Left lung (tissue), 10 donors: ENCODE results near the gene SHCBP1L. TPM values are rescaled to one million over a fixed set of nuclear protein-coding genes. Genes with fewer than 3 reads are reported as not detected.
A peak's percentile ranks its signal among the peaks of the same experiment; 100 is the strongest.

Experiments used
- ATAC-seq: fragments of 200-7000 bp; cut with Tn5 transposase; one replicate; pipeline ENCODE4 v1.9.1; 2020; ENCODE audit warnings: moderate library complexity
- DNase-seq, 4 donors: peaks; one replicate each; pipeline ENCODE4 v3.0.0-alpha.2; 2013 to 2020
- H3K27ac ChIP-seq, 2 donors: fragments of 200-600 bp; sonication (generic) in 1 of 2; one replicate each; pipeline versions ENCODE4 v1.5.0 to v1.8.0; 2020 to 2021
- H3K27me3 ChIP-seq, 2 donors: fragments of 200-600 bp; sonication (generic) in 1 of 2; one replicate each; pipeline versions ENCODE4 v1.5.0 to v1.8.0; 2020 to 2021
- H3K36me3 ChIP-seq, 2 donors: fragments of 200-600 bp; sonication (generic) in 1 of 2; one replicate each; pipeline versions ENCODE4 v1.5.0 to v1.8.0; 2020 to 2021
- H3K4me1 ChIP-seq, 2 donors: fragments of 200-600 bp; one replicate each; pipeline ENCODE4 v1.8.0; 2021
- H3K4me3 ChIP-seq, 2 donors: fragments of 200-600 bp; sonication (generic) in 1 of 2; one replicate each; pipeline versions ENCODE4 v1.5.0 to v1.8.0; 2020 to 2021; ENCODE audit warnings: mild to moderate bottlenecking in 1 of 2
- H3K9me3 ChIP-seq, 2 donors: fragments of 200-600 bp; sonication (generic) in 1 of 2; one replicate each; pipeline versions ENCODE4 v1.5.0 to v1.8.0; 2020 to 2021
- CTCF ChIP-seq, 2 donors: fragments of 200-600 bp; sonication (generic) in 1 of 2; IDR thresholded peaks; one replicate each; pipeline versions ENCODE4 v1.5.0 to v1.8.0; 2021; ENCODE audit warnings: antibody characterized with exemption in 2 of 2
- intact Hi-C, 2 donors: fragments of 100-400 bp; cut with DNase I; formaldehyde crosslinking; loops; one replicate each; pipeline versions ENCODE4 v1.11.2 to v1.14.2; 2022
- polyA plus RNA-seq, 6 donors: library from polyadenylated mRNA; unstranded; fragments of 120-200 nt; gene quantifications; one replicate each; pipeline ENCODE4 v1.2.1, GENCODE V29; 2013; ENCODE audit not compliant: insufficient read length in 6 of 6
- total RNA-seq, 2 donors: library from RNA; stranded (reverse); fragmentation: NEBNext Ultra II Directional; extraction: Animal tissue kit (Norgen Biotek cat#: 25700); gene quantifications; one replicate each; pipeline ENCODE4 v1.2.1, GENCODE V29; 2021
- donor health status: DM: no; HTN: yes; CAD: no.
- donor health status: DM: no; HTN: no; CAD: no.

The SHCBP1L gene
- total and polyA plus RNA-seq, 8 donors, result 0.27 to 0.86 (median 0.58) TPM; not detected in 2

GRCh38 chr1:182965861-182966260 lies 12.9 kb upstream of the SHCBP1L start:
- Histone ChIP-seq H3K4me1 (peaks cover 0 to 7% of the 10 kb centered on the region in 2 donors), H3K27me3 (no peaks in the 10 kb centered on the region), H3K9me3 (no peaks in the 10 kb centered on the region), H3K36me3 (no peaks in the 10 kb centered on the region), H3K4me3 (no peak overlapping the region), H3K27ac (no peak overlapping the region)
- no peak for DNase-seq
- no peak for TF ChIP-seq CTCF (IDR thresholded peaks at IDR 0.05)
- ATAC-seq, result no peak
- intact Hi-C loops, result loop anchor here in 1 of 2 donors (10.0 kb wide), 2 partner anchors 59 to 259 kb away; partner anchors contain the start of gene LAMC1

- Histone ChIP-seq H3K27me3 (no peaks in the 10 kb centered on the region), H3K27ac (no peak overlapping the region), H3K4me3 (no peak overlapping the region), H3K36me3 (no peaks in the 10 kb centered on the region), H3K4me1 (peaks cover 0 to 7% of the 10 kb centered on the region in 2 donors), H3K9me3 (no peaks in the 10 kb centered on the region)
- TF ChIP-seq CTCF (IDR thresholded peaks at IDR 0.05), result no peak
- intact Hi-C loops, result loop anchor here in 1 of 2 donors (10.0 kb wide), 2 partner anchors 60 to 260 kb away; partner anchors contain the start of gene LAMC1
- DNase-seq, result no peak
- ATAC-seq, result no peak
Measured at GRCh38 chr1:182965096-182965495, 12.1 kb upstream of the SHCBP1L start.

GRCh38 chr1:182962554-182963115 lies 9.7 kb upstream of the SHCBP1L start:
- Histone ChIP-seq H3K27ac (peak overlapping the region; percentile 14 to 71), H3K9me3 (no peaks in the 10 kb centered on the region), H3K27me3 (no peaks in the 10 kb centered on the region), H3K36me3 (no peaks in the 10 kb centered on the region), H3K4me1 (peaks cover 0 to 7% of the 10 kb centered on the region in 2 donors), H3K4me3 (no peak overlapping the region)
- ATAC-seq (peak; percentile 100), DNase-seq (peak in 3 of 4 donors; percentile 55 to 91 (median 77))
- peak; percentile 62 to 69 for TF ChIP-seq CTCF (IDR thresholded peaks at IDR 0.05)
- intact Hi-C loops, result loop anchor here in 1 of 2 donors (10.0 kb wide), 2 partner anchors 62 to 262 kb away; partner anchors contain the start of gene LAMC1

- peaks cover 0 to 7% of the 10 kb centered on the region in 2 donors for H3K4me1 ChIP-seq
- intact Hi-C loops, result loop anchor here in 1 of 2 donors (10.0 kb wide), 2 partner anchors 65 to 265 kb away; partner anchors contain the start of gene LAMC1
- no peaks in the 10 kb centered on the region for H3K36me3 ChIP-seq
Measured at GRCh38 chr1:182960046-182960445, 7.1 kb upstream of the SHCBP1L start.

More at GRCh38 chr1:182960046-182960445, 7.1 kb upstream of the SHCBP1L start:
- Histone ChIP-seq H3K9me3 (no peaks in the 10 kb centered on the region), H3K27me3 (no peaks in the 10 kb centered on the region), H3K4me3 (no peak overlapping the region), H3K27ac (no peak overlapping the region)
- DNase-seq (no peak), ATAC-seq (no peak)
- no peak for TF ChIP-seq CTCF (IDR thresholded peaks at IDR 0.05)
